GM12878 (cell line): ENCODE results near the gene COASY. TPM values are rescaled to one million over a fixed set of nuclear protein-coding genes. Genes with fewer than 3 reads are reported as not detected.

Experiments used
- ATAC-seq: fragments of 200-7000 bp; cut with Tn5 transposase; 3 replicates; pipeline ENCODE4 v1.9.1; 2020; ENCODE audit warnings: mild to moderate bottlenecking, moderate library complexity
- BruUV-seq: library from RNA; stranded (reverse); fragments of 400-500 nt; replicated peaks from 2 replicates; lab custom pipeline; 2021; lab: Mats Ljungman, UMichigan
- CTCF ChIA-PET: fragments of 300-600 bp; sonication (Branson Sonifier 250); formaldehyde crosslinking; extraction: SDS; loops from one replicate; lab custom pipeline; 2021; ENCODE audit warnings: inconsistent platforms; lab: Yijun Ruan, JAX
- POLR2A ChIA-PET: fragments of 350-600 bp; formaldehyde crosslinking; extraction: SDS; loops from one replicate; lab custom pipeline; 2021; ENCODE audit warnings: inconsistent platforms; lab: Charles Lee
- RAD21 ChIA-PET: fragments of 300-600 bp; sonication (Branson Sonifier 250); formaldehyde crosslinking; loops from one replicate; lab custom pipeline; 2023; ENCODE audit warnings: antibody characterized with exemption; ENCODE audit not compliant: unreplicated experiment; lab: Charles Lee
- SMC1A ChIA-PET: fragments of 300-600 bp; sonication (Branson Sonifier 250); formaldehyde crosslinking; loops from one replicate; lab custom pipeline; 2023; ENCODE audit not compliant: unreplicated experiment, uncharacterized antibody; lab: Charles Lee
- DNase-seq: peaks from one replicate; pipeline ENCODE4 v3.0.0-alpha.2; 2011; ENCODE audit warnings: low read depth, low spot score
- FAIRE-seq: peaks from 3 replicates; lab custom pipeline; 2011; peaks lifted over from hg19 to GRCh38; lab: Jason Lieb, UNC
- H2AFZ ChIP-seq: 2 replicates; pipeline ENCODE4 v1.6.0; 2011; ENCODE audit warnings: low read depth, low read length, control low read depth; ENCODE audit not compliant: control insufficient read depth
- H3K27ac ChIP-seq: 2 replicates; pipeline ENCODE4 v1.5.1; 2011; ENCODE audit warnings: control low read depth; ENCODE audit not compliant: control insufficient read depth, insufficient read depth
- H3K27me3 ChIP-seq, 2 experiments: replicated peaks in 1 of 2; 2 replicates each; pipeline versions ENCODE4 v1.6.0 to v1.6.1; 2011; ENCODE audit warnings: low read length in 1 of 2; ENCODE audit not compliant: control insufficient read depth in 2 of 2, insufficient read depth in 2 of 2
- H3K36me3 ChIP-seq, 2 experiments: 2 replicates each; pipeline ENCODE4 v1.5.1; 2011; ENCODE audit warnings: low read length in 1 of 2; ENCODE audit not compliant: control insufficient read depth in 2 of 2, insufficient read depth in 2 of 2
- H3K4me1 ChIP-seq: 2 replicates; pipeline ENCODE4 v1.6.1; 2011; ENCODE audit warnings: mild to moderate bottlenecking, low read length, moderate library complexity, mixed read lengths; ENCODE audit not compliant: control insufficient read depth, insufficient read depth
- H3K4me2 ChIP-seq: 2 replicates; pipeline ENCODE4 v1.6.0; 2011; ENCODE audit warnings: control low read depth; ENCODE audit not compliant: control insufficient read depth, insufficient read depth
- H3K4me3 ChIP-seq: fragments of 200-600 bp; sonication (generic); 2 replicates; pipeline ENCODE4 v1.5.1; 2016
- H3K79me2 ChIP-seq: 2 replicates; pipeline ENCODE4 v1.6.0; 2011; ENCODE audit warnings: low read length; ENCODE audit not compliant: control insufficient read depth, insufficient read depth
- H3K9ac ChIP-seq: 2 replicates; pipeline ENCODE4 v1.8.0; 2011; ENCODE audit warnings: low read length, control low read depth, mixed read lengths; ENCODE audit not compliant: control insufficient read depth, insufficient read depth
- H3K9me3 ChIP-seq: replicated peaks from 3 replicates; pipeline ENCODE4 v1.5.1; 2011; ENCODE audit warnings: mild to moderate bottlenecking, low read length; ENCODE audit not compliant: control insufficient read depth, insufficient read depth
- H4K20me1 ChIP-seq: 2 replicates; pipeline ENCODE4 v1.6.0; 2011; ENCODE audit not compliant: control insufficient read depth, insufficient read depth
- ATF7 ChIP-seq: fragments of 450-650 bp; IDR thresholded peaks from 2 replicates; pipeline ENCODE4 v1.6.1; 2016; ENCODE audit warnings: low read depth, mild to moderate bottlenecking
- BACH1 ChIP-seq: fragments of 450-650 bp; IDR thresholded peaks from 2 replicates; pipeline ENCODE4 v1.6.1; 2017; ENCODE audit warnings: mild to moderate bottlenecking, borderline replicate concordance
- DPF2 ChIP-seq: fragments of 450-650 bp; IDR thresholded peaks from 2 replicates; pipeline ENCODE4 v1.6.1; 2017; ENCODE audit warnings: mild to moderate bottlenecking
- HDAC6 ChIP-seq: fragments of 200-600 bp; sonication (generic); IDR thresholded peaks from one replicate; pipeline ENCODE4 v1.8.0; 2017; ENCODE audit warnings: antibody characterized with exemption; ENCODE audit not compliant: unreplicated experiment
- IKZF2 ChIP-seq, 2 experiments: fragments of 450-650 bp; IDR thresholded peaks; 2 replicates each; pipeline ENCODE4 v1.6.1; 2017; ENCODE audit warnings: mild to moderate bottlenecking in 2 of 2, moderate library complexity in 2 of 2
- LARP7 ChIP-seq: fragments of 450-650 bp; IDR thresholded peaks from 2 replicates; pipeline ENCODE4 v1.6.1; 2017; ENCODE audit warnings: mild to moderate bottlenecking
- RB1 ChIP-seq: fragments of 450-650 bp; formaldehyde crosslinking; IDR thresholded peaks from 2 replicates; pipeline ENCODE4 v1.6.1; 2017; ENCODE audit warnings: mild to moderate bottlenecking, borderline replicate concordance
- SMARCA5 ChIP-seq: fragments of 450-650 bp; IDR thresholded peaks from 2 replicates; pipeline ENCODE4 v1.6.1; 2017; ENCODE audit warnings: mild to moderate bottlenecking
- ZNF217 ChIP-seq: fragments of 450-650 bp; IDR thresholded peaks from 2 replicates; pipeline ENCODE4 v1.6.1; 2017; ENCODE audit warnings: antibody characterized with exemption, mild to moderate bottlenecking
- ZNF24 ChIP-seq: fragments of 450-650 bp; IDR thresholded peaks from 2 replicates; pipeline ENCODE4 v1.6.1; 2017; ENCODE audit warnings: antibody characterized with exemption, mild to moderate bottlenecking
- WGBS: methylation state at CpG from one replicate; pipeline ENCODE4 v1.1.6; 2016; ENCODE audit warnings: low lambda C conversion rate; ENCODE audit not compliant: insufficient replicate concordance, insufficient coverage; ENCODE audit errors: missing lambda C conversion rate; 5-methylcytosine and 5-hydroxymethylcytosine counted together
- in situ Hi-C: fragments of 300-500 bp; cut with MboI; formaldehyde crosslinking; loops from 9 replicates; pipeline ENCODE4 v1.14.3; 2018; ENCODE audit warnings: mixed read lengths
- intact Hi-C: fragments of 100-400 bp; cut with micrococcal nuclease; formaldehyde crosslinking; loops from one replicate; pipeline ENCODE4 v1.14.2; 2022; ENCODE audit not compliant: unreplicated experiment
- polyA plus RNA-seq, 11 experiments: library from polyadenylated mRNA; depleted of rRNA in 4 of 11; unstranded in 6 of 11; stranded (reverse) in 5 of 11; fragments of >200 nt; fragmentation: Nextera tagmentation in 4 of 11; fragmentation: Illumina TruSeq in 1 of 11; extraction: Ambion mirVana in 4 of 11; extraction: Trizol in 1 of 11; gene quantifications; 1 replicate in 1 of 11; 2 replicates in 10 of 11; pipeline versions ENCODE4 v1.2.1 to v1.2.3, GENCODE V29; 2011 to 2016; ENCODE audit warnings: inconsistent platforms in 2 of 11, missing spikeins in 2 of 11, low read depth in 1 of 11
- total RNA-seq, 4 experiments: library from RNA; depleted of rRNA in 3 of 4; stranded (reverse); fragments of >200 nt in 3 of 4; fragmentation: Illumina TruSeq in 1 of 4; extraction: Trizol in 1 of 4; gene quantifications; 2 replicates each; pipeline versions ENCODE4 v1.2.1 to v1.2.3, GENCODE V29; 2013 to 2021
- TF ChIP-seq, protein P1 (sequence below): IDR thresholded peaks from 2 replicates; pipeline ENCODE4 v1.6.1; 2012; ENCODE audit warnings: improper control_type of control experiment, low read depth, low read length; ENCODE audit not compliant: insufficient replicate concordance
- TF ChIP-seq, protein P2 (sequence below): IDR thresholded peaks from 2 replicates; pipeline ENCODE4 v1.6.1; 2012; ENCODE audit warnings: low read depth, low read length, improper control_type of control experiment
- TF ChIP-seq, protein P3 (sequence below): fragments of 150-350 bp; IDR thresholded peaks from 2 replicates; pipeline ENCODE4 v1.6.1; 2016; ENCODE audit warnings: low read depth, low read length

The COASY gene
- total and polyA plus RNA-seq, 10 of the 15 experiments (the other 5 are each of a cell fraction or from before 2014, with no cell fraction given), result 18.6 to 93.9 (median 43.2) TPM

DNA sequence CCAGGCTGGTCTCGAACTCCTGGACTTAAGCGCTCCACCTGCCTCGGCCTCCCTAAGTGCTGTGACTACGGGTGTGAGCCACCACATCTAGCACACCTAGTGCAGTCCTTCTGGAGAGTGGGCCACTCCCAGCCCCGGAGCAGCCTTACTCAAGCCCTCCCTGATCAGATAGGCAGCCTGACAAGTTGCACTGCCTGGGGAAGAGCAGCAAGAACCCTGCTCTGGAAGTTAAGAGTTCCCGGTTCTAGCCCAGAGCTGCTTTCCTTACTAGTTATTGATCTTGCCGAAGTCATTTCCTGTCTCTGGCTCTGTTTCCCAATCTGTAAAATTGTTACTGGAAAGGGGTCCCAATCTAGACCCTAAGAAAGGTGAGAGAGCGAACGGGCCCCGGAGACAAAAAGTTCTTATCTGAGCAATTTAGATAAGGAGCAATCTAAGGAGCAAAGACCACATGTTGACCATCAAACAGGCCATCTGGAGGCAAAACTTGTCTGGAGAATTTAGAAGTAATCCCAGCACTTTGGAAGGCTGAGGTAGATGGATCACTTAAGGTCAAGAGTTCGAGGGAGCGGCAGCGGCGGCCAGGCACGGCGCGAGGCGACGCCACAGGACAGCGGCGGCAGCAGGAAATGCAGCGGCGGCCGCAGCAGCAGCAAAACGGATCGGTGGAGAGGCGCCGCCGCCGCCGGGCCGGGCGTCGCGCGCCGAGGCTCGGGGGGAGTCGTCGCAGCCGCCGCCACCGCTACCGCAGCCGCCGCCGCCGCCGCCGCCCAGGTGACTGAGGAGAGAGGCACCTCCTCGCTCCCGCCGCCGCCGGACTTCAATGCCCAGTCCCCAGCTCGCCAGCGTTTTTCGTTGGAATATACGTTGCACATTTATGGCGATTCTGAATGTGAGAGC is 30.2 kb upstream of the COASY start:
- ATAC-seq (peak; percentile 35), DNase-seq (no peak), FAIRE-seq (no peak)
- BruUV-seq, result no TSS peak
- SMC1A ChIA-PET, result interaction anchor here (0.8 to 2.3 kb wide), 3 partner anchors 19 to 242 kb away, joined by 3 to 5 read pairs (median 3); no protein-coding TSS in a partner anchor
- in situ Hi-C loops, result no loop called here
- Histone ChIP-seq H3K79me2 (peaks cover 3% of the 10 kb centered on the region), H3K36me3 (no peaks in the 10 kb centered on the region), H2AFZ (peak overlapping the region; percentile 87), H4K20me1 (no peaks in the 10 kb centered on the region), H3K4me1 (peaks cover 29% of the 10 kb centered on the region), H3K27me3 (no peaks in the 10 kb centered on the region), H3K9me3 (no peaks in the 10 kb centered on the region), H3K4me3 (peak overlapping the region; percentile 53; the same call in 1 of the 2 replicates), H3K4me2 (peak overlapping the region; percentile 79), H3K27ac (peak overlapping the region; percentile 39), H3K9ac (peak overlapping the region; percentile 51; the same call in 1 of the 2 replicates)
- CTCF ChIA-PET, result interaction anchor here (1.0 to 2.6 kb wide), 8 partner anchors 11 to 105 kb away, joined by 3 to 10 read pairs (median 6); partner anchors contain the start of gene PSMC3IP
- intact Hi-C loops, result no loop called here
- POLR2A ChIA-PET, result interaction anchor here (0.6 to 1.3 kb wide), 9 partner anchors 9 to 566 kb away, joined by 3 to 9 read pairs (median 5); partner anchors contain the start of gene PSMC3IP
- 27% methylated on average over 36 of the region's 60 CpGs for WGBS
- RAD21 ChIA-PET, result interaction anchor here (1.2 to 1.9 kb wide), 3 partner anchors 47 to 128 kb away, joined by 4 to 9 read pairs (median 5); no protein-coding TSS in a partner anchor
- TF ChIP-seq, protein P1, sequence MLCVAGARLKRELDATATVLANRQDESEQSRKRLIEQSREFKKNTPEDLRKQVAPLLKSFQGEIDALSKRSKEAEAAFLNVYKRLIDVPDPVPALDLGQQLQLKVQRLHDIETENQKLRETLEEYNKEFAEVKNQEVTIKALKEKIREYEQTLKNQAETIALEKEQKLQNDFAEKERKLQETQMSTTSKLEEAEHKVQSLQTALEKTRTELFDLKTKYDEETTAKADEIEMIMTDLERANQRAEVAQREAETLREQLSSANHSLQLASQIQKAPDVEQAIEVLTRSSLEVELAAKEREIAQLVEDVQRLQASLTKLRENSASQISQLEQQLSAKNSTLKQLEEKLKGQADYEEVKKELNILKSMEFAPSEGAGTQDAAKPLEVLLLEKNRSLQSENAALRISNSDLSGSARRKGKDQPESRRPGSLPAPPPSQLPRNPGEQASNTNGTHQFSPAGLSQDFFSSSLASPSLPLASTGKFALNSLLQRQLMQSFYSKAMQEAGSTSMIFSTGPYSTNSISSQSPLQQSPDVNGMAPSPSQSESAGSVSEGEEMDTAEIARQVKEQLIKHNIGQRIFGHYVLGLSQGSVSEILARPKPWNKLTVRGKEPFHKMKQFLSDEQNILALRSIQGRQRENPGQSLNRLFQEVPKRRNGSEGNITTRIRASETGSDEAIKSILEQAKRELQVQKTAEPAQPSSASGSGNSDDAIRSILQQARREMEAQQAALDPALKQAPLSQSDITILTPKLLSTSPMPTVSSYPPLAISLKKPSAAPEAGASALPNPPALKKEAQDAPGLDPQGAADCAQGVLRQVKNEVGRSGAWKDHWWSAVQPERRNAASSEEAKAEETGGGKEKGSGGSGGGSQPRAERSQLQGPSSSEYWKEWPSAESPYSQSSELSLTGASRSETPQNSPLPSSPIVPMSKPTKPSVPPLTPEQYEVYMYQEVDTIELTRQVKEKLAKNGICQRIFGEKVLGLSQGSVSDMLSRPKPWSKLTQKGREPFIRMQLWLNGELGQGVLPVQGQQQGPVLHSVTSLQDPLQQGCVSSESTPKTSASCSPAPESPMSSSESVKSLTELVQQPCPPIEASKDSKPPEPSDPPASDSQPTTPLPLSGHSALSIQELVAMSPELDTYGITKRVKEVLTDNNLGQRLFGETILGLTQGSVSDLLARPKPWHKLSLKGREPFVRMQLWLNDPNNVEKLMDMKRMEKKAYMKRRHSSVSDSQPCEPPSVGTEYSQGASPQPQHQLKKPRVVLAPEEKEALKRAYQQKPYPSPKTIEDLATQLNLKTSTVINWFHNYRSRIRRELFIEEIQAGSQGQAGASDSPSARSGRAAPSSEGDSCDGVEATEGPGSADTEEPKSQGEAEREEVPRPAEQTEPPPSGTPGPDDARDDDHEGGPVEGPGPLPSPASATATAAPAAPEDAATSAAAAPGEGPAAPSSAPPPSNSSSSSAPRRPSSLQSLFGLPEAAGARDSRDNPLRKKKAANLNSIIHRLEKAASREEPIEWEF, result no peak
- TF ChIP-seq IKZF2 (IDR thresholded peaks at IDR 0.05), result 0 out of 4 replicates have a peak, but pooled peaks have one; percentile 6
- no peak for TF ChIP-seq ZNF24
- 0 out of 2 replicates have a peak, but pooled peaks have one; percentile 63 for TF ChIP-seq ZNF217
- TF ChIP-seq, protein P2, sequence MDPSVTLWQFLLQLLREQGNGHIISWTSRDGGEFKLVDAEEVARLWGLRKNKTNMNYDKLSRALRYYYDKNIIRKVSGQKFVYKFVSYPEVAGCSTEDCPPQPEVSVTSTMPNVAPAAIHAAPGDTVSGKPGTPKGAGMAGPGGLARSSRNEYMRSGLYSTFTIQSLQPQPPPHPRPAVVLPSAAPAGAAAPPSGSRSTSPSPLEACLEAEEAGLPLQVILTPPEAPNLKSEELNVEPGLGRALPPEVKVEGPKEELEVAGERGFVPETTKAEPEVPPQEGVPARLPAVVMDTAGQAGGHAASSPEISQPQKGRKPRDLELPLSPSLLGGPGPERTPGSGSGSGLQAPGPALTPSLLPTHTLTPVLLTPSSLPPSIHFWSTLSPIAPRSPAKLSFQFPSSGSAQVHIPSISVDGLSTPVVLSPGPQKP, result no peak
- peak; percentile 51 for TF ChIP-seq DPF2
- TF ChIP-seq BACH1, result peak; percentile 68; the same call in 1 of the 2 replicates
- TF ChIP-seq RB1, result peak; percentile 64; the same call in 1 of the 2 replicates
- TF ChIP-seq LARP7, result peak; percentile 83
- TF ChIP-seq, protein P3, sequence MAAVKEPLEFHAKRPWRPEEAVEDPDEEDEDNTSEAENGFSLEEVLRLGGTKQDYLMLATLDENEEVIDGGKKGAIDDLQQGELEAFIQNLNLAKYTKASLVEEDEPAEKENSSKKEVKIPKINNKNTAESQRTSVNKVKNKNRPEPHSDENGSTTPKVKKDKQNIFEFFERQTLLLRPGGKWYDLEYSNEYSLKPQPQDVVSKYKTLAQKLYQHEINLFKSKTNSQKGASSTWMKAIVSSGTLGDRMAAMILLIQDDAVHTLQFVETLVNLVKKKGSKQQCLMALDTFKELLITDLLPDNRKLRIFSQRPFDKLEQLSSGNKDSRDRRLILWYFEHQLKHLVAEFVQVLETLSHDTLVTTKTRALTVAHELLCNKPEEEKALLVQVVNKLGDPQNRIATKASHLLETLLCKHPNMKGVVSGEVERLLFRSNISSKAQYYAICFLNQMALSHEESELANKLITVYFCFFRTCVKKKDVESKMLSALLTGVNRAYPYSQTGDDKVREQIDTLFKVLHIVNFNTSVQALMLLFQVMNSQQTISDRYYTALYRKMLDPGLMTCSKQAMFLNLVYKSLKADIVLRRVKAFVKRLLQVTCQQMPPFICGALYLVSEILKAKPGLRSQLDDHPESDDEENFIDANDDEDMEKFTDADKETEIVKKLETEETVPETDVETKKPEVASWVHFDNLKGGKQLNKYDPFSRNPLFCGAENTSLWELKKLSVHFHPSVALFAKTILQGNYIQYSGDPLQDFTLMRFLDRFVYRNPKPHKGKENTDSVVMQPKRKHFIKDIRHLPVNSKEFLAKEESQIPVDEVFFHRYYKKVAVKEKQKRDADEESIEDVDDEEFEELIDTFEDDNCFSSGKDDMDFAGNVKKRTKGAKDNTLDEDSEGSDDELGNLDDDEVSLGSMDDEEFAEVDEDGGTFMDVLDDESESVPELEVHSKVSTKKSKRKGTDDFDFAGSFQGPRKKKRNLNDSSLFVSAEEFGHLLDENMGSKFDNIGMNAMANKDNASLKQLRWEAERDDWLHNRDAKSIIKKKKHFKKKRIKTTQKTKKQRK, result no peak
- peak; percentile 90 for TF ChIP-seq SMARCA5
- TF ChIP-seq ATF7, result no peak
- no peak for TF ChIP-seq HDAC6
